Neural cell (in vitro differentiated cells): ENCODE measurements around the gene CNR2. TPM values are rescaled to one million over a fixed set of nuclear protein-coding genes. Genes with fewer than 3 reads are reported as not detected.
A peak's percentile ranks its signal among the peaks of the same experiment; 100 is the strongest.
"Not testable (repeated sequence)": the region's sequence is repeated elsewhere in the genome, so short reads cannot be mapped to it uniquely, and the experiment has no call there.

Experiments
- H2AFZ ChIP-seq: fragments of 200-600, 300-800 bp; sonication (generic), shearing (Covaris generic); 2 replicates; pipeline ENCODE4 v1.6.0; 2014; ENCODE audit warnings: low read depth, mild to moderate bottlenecking, antibody characterized with exemption, low read length, moderate library complexity
- H3F3A ChIP-seq: fragments of 200-600 bp; shearing (Covaris generic); 2 replicates; pipeline ENCODE4 v1.6.1; 2016; ENCODE audit warnings: mild to moderate bottlenecking, moderate library complexity, mixed read lengths, antibody characterized with exemption, low read length; ENCODE audit not compliant: insufficient read depth, poor library complexity, severe bottlenecking
- H3K27ac ChIP-seq: fragments of 200-600, 300-800 bp; sonication (generic), shearing (Covaris generic); 2 replicates; pipeline ENCODE4 v1.5.1; 2014; ENCODE audit warnings: mild to moderate bottlenecking, low read length, moderate library complexity
- H3K27me3 ChIP-seq: fragments of 300-800, 200-600 bp; sonication (generic), shearing (Covaris generic); 2 replicates; pipeline ENCODE4 v1.6.0; 2014; ENCODE audit warnings: mild to moderate bottlenecking, low read depth, low read length, moderate library complexity; ENCODE audit not compliant: insufficient read depth
- H3K36me3 ChIP-seq: fragments of 300-800, 200-600 bp; sonication (generic), shearing (Covaris generic); 2 replicates; pipeline ENCODE4 v1.5.1; 2014; ENCODE audit warnings: mild to moderate bottlenecking, antibody characterized with exemption, low read length, moderate library complexity; ENCODE audit not compliant: insufficient read depth
- H3K4me2 ChIP-seq: fragments of 300-800, 200-600 bp; sonication (generic), shearing (Covaris generic); 2 replicates; pipeline ENCODE4 v1.6.0; 2014; ENCODE audit warnings: mild to moderate bottlenecking, low read length
- H3K4me3 ChIP-seq: fragments of 300-800, 200-600 bp; sonication (generic), shearing (Covaris generic); 2 replicates; pipeline ENCODE4 v1.5.1; 2014; ENCODE audit warnings: mild to moderate bottlenecking, low read length, moderate library complexity
- H3K79me2 ChIP-seq: fragments of 200-600 bp; shearing (Covaris generic); replicated peaks from 2 replicates; pipeline ENCODE4 v1.6.0; 2014; ENCODE audit warnings: mild to moderate bottlenecking, low read length, moderate library complexity; ENCODE audit not compliant: insufficient read depth
- H3K9ac ChIP-seq: fragments of 300-800, 200-600 bp; sonication (generic), shearing (Covaris generic); 2 replicates; pipeline ENCODE4 v1.6.1; 2016; ENCODE audit warnings: mild to moderate bottlenecking, low read length, mixed read lengths
- H3K9me2 ChIP-seq: fragments of 200-600 bp; shearing (Covaris generic); 2 replicates; pipeline ENCODE4 v1.6.1; 2016; ENCODE audit warnings: mild to moderate bottlenecking, low read length, mixed read lengths; ENCODE audit not compliant: insufficient read depth
- H3K9me3 ChIP-seq: fragments of 200-600, 300-800 bp; sonication (generic), shearing (Covaris generic); 2 replicates; pipeline ENCODE4 v1.6.1; 2016; ENCODE audit warnings: mild to moderate bottlenecking, mixed run types, low read length, moderate library complexity, mixed read lengths
- H4K20me1 ChIP-seq: fragments of 200-600 bp; shearing (Covaris generic); 2 replicates; pipeline ENCODE4 v1.6.1; 2016; ENCODE audit warnings: mild to moderate bottlenecking, mixed run types; ENCODE audit not compliant: insufficient read depth
- CTCF ChIP-seq: fragments of 450-650 bp; IDR thresholded peaks from 2 replicates; pipeline ENCODE4 v1.5.1; 2014; ENCODE audit warnings: antibody characterized with exemption, mild to moderate bottlenecking, moderate library complexity; ENCODE audit not compliant: poor library complexity, severe bottlenecking
- EP300 ChIP-seq: fragments of 450-650 bp; conservative IDR thresholded peaks from 2 replicates; pipeline ENCODE4 v1.6.1; 2014; ENCODE audit warnings: antibody characterized with exemption, mild to moderate bottlenecking, moderate library complexity; ENCODE audit not compliant: poor library complexity, severe bottlenecking
- EZH2 ChIP-seq: fragments of 200-600, 300-800 bp; shearing (Covaris generic), sonication (generic); IDR thresholded peaks from 2 replicates; pipeline ENCODE4 v1.6.1; 2014; ENCODE audit warnings: antibody characterized with exemption, low read length, borderline replicate concordance, mild to moderate bottlenecking; ENCODE audit not compliant: insufficient read depth, poor library complexity, severe bottlenecking
- MXI1 ChIP-seq: fragments of 450-650 bp; conservative IDR thresholded peaks from 2 replicates; pipeline ENCODE4 v1.6.1; 2014; ENCODE audit warnings: antibody characterized with exemption, mild to moderate bottlenecking; ENCODE audit not compliant: poor library complexity, severe bottlenecking
- POLR2AphosphoS5 ChIP-seq: IDR thresholded peaks from 2 replicates; pipeline ENCODE4 v1.6.1; 2012
- RAD21 ChIP-seq: fragments of 450-650 bp; conservative IDR thresholded peaks from 2 replicates; pipeline ENCODE4 v1.6.1; 2014; ENCODE audit warnings: antibody characterized with exemption, mild to moderate bottlenecking, moderate library complexity
- REST ChIP-seq: IDR thresholded peaks from 2 replicates; pipeline ENCODE4 v1.6.1; 2012; ENCODE audit warnings: borderline replicate concordance
- SMC3 ChIP-seq: fragments of 450-650 bp; conservative IDR thresholded peaks from 2 replicates; pipeline ENCODE4 v1.6.1; 2014; ENCODE audit warnings: antibody characterized with exemption, mild to moderate bottlenecking, moderate library complexity; ENCODE audit not compliant: poor library complexity
- TAF1 ChIP-seq: IDR thresholded peaks from 2 replicates; pipeline ENCODE4 v1.6.1; 2012; ENCODE audit warnings: low read depth
- polyA plus RNA-seq: library from polyadenylated mRNA; depleted of rRNA; stranded (reverse); fragments of >200 nt; gene quantifications from 2 replicates; pipeline ENCODE4 v1.2.3, GENCODE V29; 2014

CNR2 gene
- polyA plus RNA-seq, 1 donor from 2014 or later: not detected

GRCh38 chr1:23958040-23958809 lies 45.1 kb upstream of the CNR2 start:
- H2AFZ ChIP-seq, H4K20me1 ChIP-seq, H3K36me3 ChIP-seq, H3K9ac ChIP-seq, H3K9me2 ChIP-seq, H3K9me3 ChIP-seq, H3K27ac ChIP-seq, H3K27me3 ChIP-seq, H3F3A ChIP-seq: not testable (repeated sequence)
- peaks cover 21% of the 10 kb centered on the region for H3K79me2 ChIP-seq
- H3K4me3 ChIP-seq: peak overlapping the region; percentile 94
- peak overlapping the region; percentile 84 for H3K4me2 ChIP-seq

- H3K27me3 ChIP-seq: no peaks in the 10 kb centered on the region
- H3K9me2 ChIP-seq: no peaks in the 10 kb centered on the region
- TF ChIP-seq EP300 (no peak), REST (no peak), POLR2AphosphoS5 (no peak), MXI1 (no peak), EZH2 (no peak), CTCF (no peak), SMC3 (no peak), TAF1 (no peak), RAD21 (no peak)
- no peak overlapping the region for H3K4me3 ChIP-seq
- no peaks in the 10 kb centered on the region for H3K9me3 ChIP-seq
- H4K20me1 ChIP-seq: no peaks in the 10 kb centered on the region
- H3K36me3 ChIP-seq: no peaks in the 10 kb centered on the region
- H2AFZ ChIP-seq: no peak overlapping the region
- H3K27ac ChIP-seq: no peak overlapping the region
- no peak overlapping the region for H3K4me2 ChIP-seq
- H3F3A ChIP-seq: no peaks in the 10 kb centered on the region
- peaks cover 21% of the 10 kb centered on the region for H3K79me2 ChIP-seq
- no peak overlapping the region for H3K9ac ChIP-seq
These were observed 43.9 kb upstream of the CNR2 start for GRCh38 chr1:23957096-23957495.

- no peak overlapping the region for H3K9ac ChIP-seq
- H3F3A ChIP-seq: no peaks in the 10 kb centered on the region
- H3K9me3 ChIP-seq: no peaks in the 10 kb centered on the region
- no peaks in the 10 kb centered on the region for H3K27me3 ChIP-seq
- no peaks in the 10 kb centered on the region for H3K79me2 ChIP-seq
- no peaks in the 10 kb centered on the region for H3K9me2 ChIP-seq
- H2AFZ ChIP-seq: no peak overlapping the region
- H4K20me1 ChIP-seq: no peaks in the 10 kb centered on the region
- H3K4me2 ChIP-seq: no peak overlapping the region
- no peaks in the 10 kb centered on the region for H3K36me3 ChIP-seq
- no peak overlapping the region for H3K4me3 ChIP-seq
- no peak overlapping the region for H3K27ac ChIP-seq
- TF ChIP-seq MXI1 (no peak), EZH2 (no peak), SMC3 (no peak), POLR2AphosphoS5 (no peak)
These were observed 39.9 kb upstream of the CNR2 start for GRCh38 chr1:23953020-23953419.
